ENCODE results near the gene FRG2. TPM values are rescaled to one million over a fixed set of nuclear protein-coding genes. Genes with fewer than 3 reads are reported as not detected.
"Not testable (repeated sequence)": the region's sequence is repeated elsewhere in the genome, so short reads cannot be mapped to it uniquely, and the experiment has no call there.

FRG2 gene
- total RNA-seq, 1 experiment from 2014 or later: not detected

DNA sequence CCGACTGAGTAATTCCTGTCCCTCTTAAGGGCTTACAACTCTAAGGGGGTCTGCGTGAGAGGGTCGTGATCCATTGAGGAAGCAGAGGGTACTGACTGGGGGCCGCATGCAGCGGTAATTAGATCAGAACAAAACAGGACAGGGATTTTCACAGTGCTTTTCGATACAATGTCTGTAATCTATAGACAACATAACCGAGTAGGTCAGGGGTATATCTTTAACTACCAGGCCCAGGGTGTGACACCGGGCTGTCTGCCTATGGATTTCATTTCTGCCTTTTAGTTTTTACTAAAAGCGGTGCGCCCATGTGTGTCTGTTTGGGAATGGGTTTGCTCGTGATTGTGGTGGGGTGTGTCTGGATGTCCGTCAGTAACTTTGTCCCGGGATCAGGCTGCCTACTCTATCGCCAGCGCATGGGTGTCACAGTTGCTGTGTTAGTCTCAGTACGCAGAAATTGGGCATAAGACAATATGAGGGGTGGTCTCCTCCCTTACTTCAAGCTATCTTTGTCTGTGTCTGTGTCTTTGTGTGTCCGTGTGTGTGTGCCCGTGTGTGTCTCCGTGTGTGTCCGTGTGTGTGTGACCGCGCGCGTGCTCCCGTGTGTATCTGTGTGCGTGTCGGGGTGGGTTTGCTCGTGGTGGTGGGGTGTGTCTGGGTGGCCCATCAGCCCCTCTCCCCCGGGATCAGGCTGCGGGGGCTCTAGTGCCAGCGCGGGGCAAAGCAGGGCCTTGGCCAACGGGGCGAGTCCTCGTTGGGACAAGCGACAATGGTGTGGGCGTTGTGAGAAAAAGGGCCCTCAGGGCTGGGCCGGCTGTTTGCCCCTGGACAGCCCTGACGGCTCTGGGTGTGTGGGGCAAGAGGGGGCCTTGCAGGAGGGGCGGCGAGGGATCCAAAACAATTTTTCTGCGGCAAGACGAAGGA is 10.4 kb downstream of the FRG2 start:
- no peak for DNase-seq (ENCODE audit: low spot score)

DNA sequence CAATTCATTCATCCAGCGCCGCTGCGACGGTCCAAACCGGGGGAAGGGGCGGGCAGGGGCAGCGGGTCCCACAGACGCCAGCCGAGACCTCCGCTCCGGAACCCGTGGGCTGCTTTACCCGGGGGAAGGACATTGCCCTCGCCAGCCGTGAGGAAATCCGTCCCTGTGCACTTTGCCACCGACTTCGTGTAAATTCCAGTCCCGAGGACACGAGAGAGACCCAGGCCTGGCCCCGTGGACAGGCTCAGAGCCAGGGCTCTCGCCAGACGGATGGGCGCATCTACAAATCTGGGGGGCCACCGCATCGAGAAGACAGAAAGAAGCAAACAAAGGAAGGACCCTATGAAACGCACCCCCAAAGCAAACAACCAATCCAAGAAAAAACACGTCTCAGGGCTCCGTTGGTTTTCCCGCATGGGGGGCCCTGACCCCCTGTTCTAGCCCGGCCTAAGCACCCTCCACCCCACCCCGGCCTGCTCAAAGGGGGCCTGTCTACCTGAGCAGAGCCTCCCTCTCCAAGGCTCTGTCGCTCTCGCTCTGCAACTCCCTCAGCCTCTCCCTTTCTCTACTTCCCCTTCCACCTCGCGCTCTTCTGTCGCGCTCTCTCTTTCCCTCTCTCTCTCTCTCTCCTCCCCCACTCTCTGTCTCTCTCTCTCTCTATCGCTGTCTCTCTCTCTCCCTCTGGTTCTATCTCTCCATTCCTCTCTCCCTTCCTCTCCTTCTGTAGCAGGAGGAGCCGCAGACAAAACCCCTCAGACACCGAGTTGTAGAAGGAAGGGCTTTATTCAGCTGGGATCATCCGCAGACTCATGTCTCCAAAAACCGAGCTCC is 11.3 kb downstream of the FRG2 start:
- DNase-seq (ENCODE audit: low spot score): no peak

DNA sequence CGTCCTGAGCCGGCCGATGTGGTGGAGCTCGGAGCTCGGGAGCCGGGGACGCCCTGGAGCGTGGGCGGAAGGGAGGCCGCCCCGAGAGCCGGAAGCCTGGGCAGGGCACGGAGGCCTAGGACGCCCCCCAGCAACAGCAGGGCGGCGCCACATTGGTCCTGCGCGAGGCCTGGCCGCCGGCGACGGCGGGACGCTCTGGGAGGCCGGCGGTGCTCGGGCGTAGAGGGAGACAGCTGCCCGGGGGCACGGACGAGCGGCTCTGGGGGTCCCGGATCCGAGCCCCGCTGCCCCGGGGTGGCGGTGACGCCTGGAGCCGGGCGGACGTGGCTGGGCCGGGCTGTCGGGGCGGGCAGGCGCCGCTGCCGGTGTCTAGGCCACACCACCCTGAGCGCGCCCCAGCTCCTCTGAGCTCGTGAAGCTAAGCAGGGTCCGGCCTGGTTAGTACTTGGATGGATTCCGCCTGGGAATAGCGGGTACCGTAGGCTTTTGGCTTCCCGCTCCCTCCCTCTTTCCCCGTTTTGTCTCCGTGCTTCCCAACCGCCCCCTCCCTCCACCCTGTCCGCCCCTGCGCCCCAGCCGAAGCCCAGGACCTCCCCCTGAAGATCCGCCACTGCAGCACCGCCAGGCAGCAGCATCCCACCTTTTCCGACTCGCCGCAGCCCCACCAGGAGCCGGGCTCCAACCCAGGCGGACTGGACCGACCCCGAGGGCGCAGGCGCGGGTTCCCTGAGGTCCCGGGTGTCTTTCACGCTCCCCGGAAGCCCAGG is 12.1 kb downstream of the FRG2 start:
- DNase-seq (ENCODE audit: low spot score): no peak

DNA sequence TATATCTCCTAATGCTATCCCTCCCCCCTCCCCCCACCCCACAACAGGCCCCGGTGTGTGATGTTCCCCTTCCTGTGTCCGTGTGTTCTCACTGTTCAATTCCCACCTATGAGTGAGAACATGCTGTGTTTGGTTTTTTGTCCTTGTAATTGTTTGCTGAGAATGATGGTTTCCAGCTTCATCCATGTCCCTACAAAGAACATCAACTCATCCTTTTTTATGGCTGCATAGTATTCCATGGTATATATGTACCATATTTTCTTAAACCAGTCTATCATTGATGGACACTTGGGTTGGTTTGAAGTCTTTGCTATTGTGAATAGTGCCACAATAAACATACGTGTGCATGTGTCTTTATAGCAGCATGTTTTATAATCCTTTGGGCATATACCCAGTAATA is 37.1 kb downstream of the FRG2 start:
- not testable (repeated sequence) for DNase-seq (ENCODE audit: low spot score)

DNA sequence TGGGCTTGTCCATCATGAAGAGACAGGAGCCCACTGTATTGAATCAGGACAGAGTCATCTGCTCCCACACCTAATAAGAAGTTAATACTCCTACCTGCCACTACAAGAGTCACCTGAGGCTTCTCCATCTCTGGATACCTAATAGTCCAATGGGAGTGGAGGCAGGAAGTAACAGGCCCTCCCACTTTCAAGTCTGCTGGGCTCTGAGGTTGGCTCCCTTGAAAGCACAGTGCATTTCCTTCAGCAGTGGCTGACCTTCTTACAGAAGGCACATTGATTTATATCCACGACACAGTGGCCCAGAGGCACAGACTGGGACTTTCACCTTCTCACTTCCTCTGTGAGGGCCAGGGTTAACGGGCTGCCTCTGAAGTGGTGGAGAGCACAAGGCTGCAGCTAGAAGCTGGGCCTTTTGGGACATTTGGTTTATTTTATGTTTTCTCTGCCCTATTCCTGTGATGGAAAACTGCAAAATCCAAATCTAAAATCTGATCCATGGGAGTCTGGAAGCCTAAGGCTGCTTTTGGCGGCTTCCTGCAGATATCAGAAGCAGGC is 38.1 kb downstream of the FRG2 start:
- no peak for DNase-seq (ENCODE audit: low spot score)

DNA sequence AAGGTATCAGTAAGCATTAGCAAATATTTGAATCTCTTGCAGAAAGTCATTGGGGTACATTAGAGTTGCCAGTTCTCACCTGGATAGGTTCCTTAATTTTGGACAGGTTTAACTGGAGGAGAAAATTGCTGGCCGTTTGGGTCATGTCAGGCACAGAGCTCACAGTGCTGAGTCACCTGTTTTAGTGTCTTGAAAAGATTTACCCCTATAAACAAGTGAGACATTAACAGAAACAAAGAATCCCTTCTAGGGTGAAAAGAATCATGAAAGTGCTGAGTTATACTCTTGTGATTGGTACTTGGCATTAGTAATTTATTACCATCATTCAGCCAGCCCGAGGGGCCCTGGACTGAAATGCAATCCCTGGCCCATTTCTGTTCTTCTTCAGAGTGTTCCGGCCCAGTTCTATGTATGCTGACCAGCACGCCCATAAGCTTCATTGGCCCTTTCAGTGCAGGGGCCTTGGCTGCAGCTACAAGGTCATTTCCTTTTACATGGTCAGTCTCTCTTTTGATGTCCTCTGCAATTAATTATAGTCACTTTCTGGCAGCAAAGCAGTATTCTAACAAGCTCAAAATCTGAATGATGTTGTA is 41.3 kb downstream of the FRG2 start:
- DNase-seq (ENCODE audit: low spot score): not testable (repeated sequence)

DNA sequence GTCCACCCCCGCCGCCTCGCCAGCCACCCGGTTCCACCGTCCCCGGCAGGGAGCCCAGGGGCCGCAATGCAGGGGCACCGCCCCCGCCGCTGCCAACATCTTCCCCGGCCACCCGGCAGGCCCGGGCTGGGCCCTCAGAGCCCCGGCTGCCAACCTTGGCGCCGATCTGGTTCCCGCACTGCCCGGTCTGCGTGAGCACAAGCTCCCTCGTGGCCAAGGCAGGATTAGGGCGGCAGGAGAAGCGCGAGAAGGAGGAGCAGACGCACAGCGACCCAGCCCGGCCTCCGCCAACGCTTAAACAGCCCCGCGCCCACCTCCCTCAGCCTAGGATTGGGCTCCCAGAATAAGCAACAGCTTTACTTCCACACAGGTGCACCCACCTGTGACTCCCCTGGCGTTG is 42.4 kb downstream of the FRG2 start:
- not testable (repeated sequence) for DNase-seq (ENCODE audit: low spot score)

DNA sequence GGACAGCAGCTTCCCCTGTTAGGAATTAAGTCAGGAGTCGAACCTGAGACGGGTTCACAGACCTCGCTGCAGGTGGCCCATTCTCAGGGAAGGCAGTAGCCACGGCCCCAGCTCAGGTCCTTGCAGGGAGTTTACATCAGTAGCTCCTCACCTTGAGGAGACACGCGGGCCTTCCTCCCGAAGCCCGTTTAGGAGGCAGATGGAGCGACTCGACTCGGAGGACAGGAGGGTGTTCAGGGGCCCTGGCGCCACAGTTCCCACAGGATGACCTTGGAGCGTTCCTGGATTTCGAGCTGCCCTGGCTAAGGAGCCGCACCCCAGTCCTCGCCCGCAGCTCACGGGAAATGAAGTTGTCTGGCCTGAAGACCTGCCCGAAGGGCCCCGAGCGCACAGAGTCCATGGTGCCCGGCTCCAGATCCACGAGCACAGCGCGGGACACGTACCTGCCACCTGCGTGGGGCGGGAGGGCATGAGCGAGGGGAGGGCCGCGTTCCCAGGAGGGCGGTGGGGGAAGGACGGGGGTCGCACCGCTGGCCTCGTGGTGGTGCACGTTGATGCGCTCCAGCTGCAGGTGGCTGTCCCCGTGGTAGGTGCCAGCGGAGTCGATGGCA is 43.0 kb downstream of the FRG2 start:
- not testable (repeated sequence) for DNase-seq (ENCODE audit: low spot score)

DNA sequence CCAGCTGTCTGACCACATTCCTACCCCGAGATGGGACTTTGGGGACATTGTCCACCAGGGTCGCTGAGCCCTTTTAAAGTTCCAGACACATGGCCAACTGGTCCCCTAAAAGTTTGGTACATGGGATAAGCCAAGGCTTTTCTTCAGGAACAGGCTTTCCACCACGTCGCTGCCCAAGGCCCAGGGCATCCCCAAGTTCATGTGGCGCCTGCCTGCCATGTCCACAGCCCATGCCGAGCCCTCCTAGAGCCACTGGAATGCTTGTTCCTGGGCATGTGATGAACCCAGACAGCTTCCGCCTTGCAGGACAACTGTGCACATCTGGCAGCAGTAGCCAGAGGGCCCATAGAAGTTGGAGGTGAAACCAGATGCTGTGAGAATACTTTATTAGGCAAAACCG is 45.1 kb downstream of the FRG2 start:
- DNase-seq (ENCODE audit: low spot score): no peak

DNA sequence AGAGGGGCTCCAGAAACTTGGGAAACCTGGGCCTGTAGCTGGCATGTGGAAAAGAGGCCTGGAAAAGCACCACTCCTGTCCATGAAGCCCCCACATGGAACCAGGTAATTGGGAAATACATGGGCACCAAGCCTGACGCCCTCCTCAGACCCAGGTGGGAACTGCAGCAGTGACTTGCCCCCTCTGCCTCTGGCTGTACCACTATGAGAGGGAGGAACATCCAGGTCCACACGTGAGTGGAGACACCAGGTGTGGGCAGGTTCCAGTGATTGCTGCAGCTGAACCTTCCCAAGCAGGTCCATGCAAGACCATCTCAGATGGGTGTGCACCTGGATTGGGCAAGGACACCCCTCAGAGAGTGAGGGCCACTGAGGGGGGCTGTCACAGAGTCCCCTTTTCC is 46.8 kb downstream of the FRG2 start:
- DNase-seq (ENCODE audit: low spot score): not testable (repeated sequence)

DNA sequence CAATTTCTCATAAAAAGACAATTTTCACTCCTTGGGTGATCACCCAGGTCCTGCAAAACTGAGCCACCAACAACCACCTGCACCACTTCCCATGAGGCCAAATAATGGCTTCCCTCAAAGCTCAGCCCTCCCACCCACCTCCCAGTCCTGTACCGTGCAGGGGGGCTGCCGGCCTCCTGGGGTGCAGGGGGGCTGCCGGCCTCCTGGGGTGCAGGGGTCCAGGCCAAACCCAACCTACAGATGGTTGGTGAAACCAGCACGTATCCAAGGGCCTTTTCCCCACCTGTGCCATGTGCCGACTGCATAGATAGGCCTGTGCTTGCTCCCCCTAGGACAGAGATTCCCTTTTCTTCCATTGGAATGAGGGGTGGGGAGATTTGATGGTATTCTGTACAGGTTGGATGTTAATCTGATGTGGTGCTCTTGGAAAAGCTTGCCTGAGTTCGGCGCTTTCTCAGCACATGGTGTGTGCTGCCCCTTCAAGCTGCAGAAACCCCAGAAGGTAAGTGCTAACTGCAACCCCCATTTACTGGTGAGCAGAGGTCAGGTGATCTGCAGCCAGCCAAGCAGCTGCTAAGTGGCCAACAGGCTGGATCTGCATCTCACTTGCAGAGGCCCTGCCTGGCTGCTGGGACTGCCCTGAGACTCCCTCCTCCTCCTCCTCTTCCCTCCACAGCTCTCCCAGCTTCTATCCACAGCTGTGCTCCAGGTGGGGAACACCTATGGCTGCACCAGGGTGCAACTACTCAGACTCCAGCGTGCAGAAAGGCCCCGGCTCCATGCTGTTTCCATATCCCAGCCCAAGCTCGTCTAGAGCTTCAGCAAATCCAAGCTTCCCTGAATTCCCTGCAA is 47.6 kb downstream of the FRG2 start:
- DNase-seq (ENCODE audit: low spot score): no peak

Other genes with a start within 250 kb of the FRG2 start
- 108 and 170 TPM in 2 replicates for gene FRG1, start 86.4 kb downstream of the FRG2 start, total RNA-seq (2014; rRNA removed; shearing (Covaris generic))
- gene DBET, start 37.2 kb upstream of the FRG2 start, total RNA-seq (2014; rRNA removed; shearing (Covaris generic)): not detected in 2 replicates
- gene DUX4, start 146.5 kb upstream of the FRG2 start, total RNA-seq (2014; rRNA removed; shearing (Covaris generic)): not detected in 2 replicates